ENCODE data around the gene ARID1A. TPM values are rescaled to one million over a fixed set of nuclear protein-coding genes. Genes with fewer than 3 reads are reported as not detected.

ARID1A gene
- total RNA-seq, 1 donor from 2014 or later, result 142 TPM

DNA sequence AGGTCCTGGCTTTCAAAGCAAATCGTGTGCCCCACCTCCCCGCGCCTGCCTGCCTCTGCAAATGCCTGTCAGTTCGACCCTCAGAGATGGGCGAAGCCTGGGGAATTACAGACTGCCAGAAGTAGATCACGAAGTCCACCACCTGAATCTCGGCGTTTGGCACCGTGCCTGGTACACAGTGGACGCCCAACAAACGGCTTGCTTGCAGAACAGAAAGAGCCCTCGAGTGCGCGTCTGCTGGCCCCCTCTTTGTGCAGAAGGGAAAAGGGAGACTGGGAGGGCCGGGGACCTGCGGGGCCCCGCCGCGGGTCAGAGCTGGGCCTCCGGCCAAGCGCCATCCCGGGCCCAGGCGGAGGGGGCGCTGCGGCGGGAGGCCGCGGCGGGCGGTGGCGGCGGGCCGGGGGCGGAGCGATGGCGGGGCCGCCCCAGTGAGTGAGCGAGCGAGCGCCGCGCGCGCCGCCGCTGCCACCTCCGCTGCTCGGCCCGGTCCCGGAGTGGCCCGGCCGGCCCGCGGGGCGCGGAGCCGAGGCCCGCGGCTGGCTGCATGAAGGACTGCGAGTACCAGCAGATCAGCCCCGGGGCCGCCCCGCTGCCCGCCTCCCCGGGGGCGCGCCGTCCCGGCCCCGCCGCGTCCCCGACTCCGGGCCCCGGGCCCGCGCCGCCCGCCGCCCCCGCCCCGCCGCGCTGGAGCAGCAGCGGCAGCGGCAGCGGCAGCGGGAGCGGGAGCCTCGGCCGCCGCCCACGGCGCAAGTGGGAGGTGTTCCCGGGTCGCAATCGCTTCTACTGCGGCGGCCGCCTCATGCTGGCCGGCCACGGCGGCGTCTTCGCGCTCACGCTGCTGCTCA is 130.7 kb downstream of the ARID1A start, which contains the start of gene ZDHHC18:
Gene ZDHHC18 (plus strand): TSS at position 428 of the 845 bp plus-strand sequence. CDS start 117 bp downstream, at position 545.
- peaks cover 49% of the 10 kb centered on the region for H3K4me1 Mint-ChIP-seq
- H3K27ac Mint-ChIP-seq, result peak within 1 kb of the TSS; percentile 80
- ChIA-PET POLR2A (interaction anchor here (0.6 to 1.0 kb wide), 4 partner anchors 38 to 134 kb away, joined by 3 to 4 read pairs (median 3); no protein-coding TSS in a partner anchor), CTCF (interaction anchor here (0.6 to 1.8 kb wide), 5 partner anchors 17 to 225 kb away, joined by 3 to 4 read pairs (median 3); no protein-coding TSS in a partner anchor)
- H3K36me3 Mint-ChIP-seq (ENCODE audit: low read depth), result peaks cover 13% of the 10 kb centered on the region
- peak within 1 kb of the TSS; percentile 90 for H3K4me3 Mint-ChIP-seq
- no peaks in the 10 kb centered on the region for H3K27me3 Mint-ChIP-seq
- intact Hi-C loops (cut with micrococcal nuclease), result no loop called here
- peak; percentile 92 for ATAC-seq (ENCODE audit: low read depth)
- H3K9me3 Mint-ChIP-seq, result no peaks in the 10 kb centered on the region
- TF ChIP-seq, protein P1, sequence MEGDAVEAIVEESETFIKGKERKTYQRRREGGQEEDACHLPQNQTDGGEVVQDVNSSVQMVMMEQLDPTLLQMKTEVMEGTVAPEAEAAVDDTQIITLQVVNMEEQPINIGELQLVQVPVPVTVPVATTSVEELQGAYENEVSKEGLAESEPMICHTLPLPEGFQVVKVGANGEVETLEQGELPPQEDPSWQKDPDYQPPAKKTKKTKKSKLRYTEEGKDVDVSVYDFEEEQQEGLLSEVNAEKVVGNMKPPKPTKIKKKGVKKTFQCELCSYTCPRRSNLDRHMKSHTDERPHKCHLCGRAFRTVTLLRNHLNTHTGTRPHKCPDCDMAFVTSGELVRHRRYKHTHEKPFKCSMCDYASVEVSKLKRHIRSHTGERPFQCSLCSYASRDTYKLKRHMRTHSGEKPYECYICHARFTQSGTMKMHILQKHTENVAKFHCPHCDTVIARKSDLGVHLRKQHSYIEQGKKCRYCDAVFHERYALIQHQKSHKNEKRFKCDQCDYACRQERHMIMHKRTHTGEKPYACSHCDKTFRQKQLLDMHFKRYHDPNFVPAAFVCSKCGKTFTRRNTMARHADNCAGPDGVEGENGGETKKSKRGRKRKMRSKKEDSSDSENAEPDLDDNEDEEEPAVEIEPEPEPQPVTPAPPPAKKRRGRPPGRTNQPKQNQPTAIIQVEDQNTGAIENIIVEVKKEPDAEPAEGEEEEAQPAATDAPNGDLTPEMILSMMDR (IDR thresholded peaks at IDR 0.05), result no peak
- peak; percentile 79 for DNase-seq

DNA sequence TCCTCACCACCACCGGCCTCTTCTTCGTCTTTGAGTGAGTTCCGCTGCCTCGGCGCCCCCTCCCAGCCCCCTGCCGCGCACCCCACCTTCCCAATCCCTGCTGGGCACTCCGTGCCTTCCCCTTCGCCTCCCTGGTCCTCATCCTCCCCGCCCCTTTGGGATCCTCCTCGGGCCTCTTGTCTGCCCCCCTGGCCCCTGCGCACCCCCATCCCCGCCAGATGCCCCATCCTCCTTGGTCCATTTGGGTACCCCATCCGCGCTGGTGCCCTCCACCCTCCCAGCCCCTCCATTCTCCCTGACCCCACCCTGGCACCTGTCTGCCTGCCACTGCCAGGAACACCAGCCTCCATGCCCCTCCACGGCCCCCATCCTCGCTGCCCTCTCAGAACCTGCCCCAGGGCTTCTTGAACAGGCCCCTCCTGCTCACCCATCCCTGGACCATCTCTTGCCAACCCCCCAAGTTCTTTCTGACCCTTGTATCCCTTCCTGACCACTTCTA is 131.3 kb downstream of the ARID1A start:
- POLR2A ChIA-PET, result interaction anchor here (1.0 kb wide), 1 partner anchor 38 kb away, joined by 3 read pairs; no protein-coding TSS in a partner anchor
- H3K4me1 Mint-ChIP-seq, result peaks cover 52% of the 10 kb centered on the region
- TF ChIP-seq, protein P1 (IDR thresholded peaks at IDR 0.05), result no peak
- no peaks in the 10 kb centered on the region for H3K9me3 Mint-ChIP-seq
- intact Hi-C loops (cut with micrococcal nuclease), result no loop called here
- H3K27ac Mint-ChIP-seq, result peak overlapping the region; percentile 80
- H3K36me3 Mint-ChIP-seq (ENCODE audit: low read depth), result peaks cover 19% of the 10 kb centered on the region
- ATAC-seq (ENCODE audit: low read depth), result no peak
- peak overlapping the region; percentile 86 for H3K4me3 Mint-ChIP-seq
- H3K27me3 Mint-ChIP-seq, result no peaks in the 10 kb centered on the region
- DNase-seq, result no peak
- CTCF ChIA-PET, result interaction anchor here (1.3 kb wide), 1 partner anchor 17 kb away, joined by 4 read pairs; no protein-coding TSS in a partner anchor

DNA sequence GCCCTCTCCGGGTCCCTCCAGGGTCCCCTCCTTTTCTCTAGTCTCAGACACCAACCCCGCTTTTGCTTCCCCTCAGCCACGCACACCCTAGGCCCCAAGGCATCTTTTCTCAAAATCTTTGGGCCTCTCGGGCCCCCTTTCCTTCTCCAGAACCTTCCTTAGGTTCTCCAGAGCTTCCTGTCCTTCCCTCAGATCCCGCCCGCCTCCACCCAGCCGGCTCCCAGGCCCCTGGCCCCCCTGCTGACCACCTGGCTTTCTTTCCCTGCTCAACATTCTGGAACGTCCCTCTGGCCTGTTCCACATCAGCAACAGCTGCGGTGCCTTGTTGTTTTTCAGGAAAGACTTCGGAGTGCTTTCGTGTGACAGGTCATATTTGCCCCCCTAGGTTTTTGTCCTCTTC is 131.8 kb downstream of the ARID1A start:
- peak overlapping the region; percentile 80 for H3K27ac Mint-ChIP-seq
- H3K27me3 Mint-ChIP-seq, result no peaks in the 10 kb centered on the region
- CTCF ChIA-PET, result interaction anchor here (1.3 kb wide), 1 partner anchor 18 kb away, joined by 4 read pairs; no protein-coding TSS in a partner anchor
- H3K36me3 Mint-ChIP-seq (ENCODE audit: low read depth), result peaks cover 24% of the 10 kb centered on the region
- TF ChIP-seq, protein P1 (IDR thresholded peaks at IDR 0.05), result no peak
- intact Hi-C loops (cut with micrococcal nuclease), result loop anchor here (1.0 kb wide), 1 partner anchor 12 kb away; no protein-coding TSS in a partner anchor
- DNase-seq (no peak), ATAC-seq (ENCODE audit: low read depth) (no peak)
- POLR2A ChIA-PET, result interaction anchor here (1.3 to 1.8 kb wide), 2 partner anchors 8 to 11 kb away, joined by 4 to 10 read pairs; no protein-coding TSS in a partner anchor
- H3K9me3 Mint-ChIP-seq, result no peaks in the 10 kb centered on the region
- peaks cover 55% of the 10 kb centered on the region for H3K4me1 Mint-ChIP-seq
- H3K4me3 Mint-ChIP-seq, result peak overlapping the region; percentile 86

DNA sequence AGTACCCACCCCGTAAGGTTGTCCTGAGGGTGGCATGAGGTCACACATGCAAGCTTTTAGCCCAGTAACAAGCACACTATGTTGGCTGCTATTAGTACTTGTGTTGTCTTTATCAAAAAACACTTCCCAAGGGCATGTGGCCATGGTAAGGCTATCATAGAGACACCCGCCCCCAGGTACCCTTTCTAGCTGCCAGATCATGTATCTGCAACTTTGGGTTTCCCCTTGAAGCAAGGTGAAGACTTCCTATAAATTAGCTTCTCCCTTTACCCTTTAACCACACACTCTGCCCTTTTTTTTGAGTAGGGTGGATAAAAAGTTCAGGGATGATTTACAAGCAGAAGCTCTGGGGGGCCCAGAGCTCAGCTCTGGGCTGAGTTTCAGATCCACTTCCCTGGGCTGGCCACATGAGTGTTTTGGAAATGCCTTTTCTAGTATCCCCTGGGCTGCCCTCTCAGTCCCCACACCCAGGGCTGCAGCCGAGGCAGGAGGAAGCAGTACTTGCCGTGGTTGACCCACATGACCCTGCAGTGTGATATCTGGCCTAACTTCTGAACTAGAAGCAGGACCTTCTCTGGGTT is 132.7 kb downstream of the ARID1A start:
- Mint-ChIP-seq H3K27ac (peak overlapping the region; percentile 80), H3K36me3 (ENCODE audit: low read depth) (peaks cover 28% of the 10 kb centered on the region), H3K4me1 (peaks cover 57% of the 10 kb centered on the region), H3K27me3 (no peaks in the 10 kb centered on the region), H3K9me3 (no peaks in the 10 kb centered on the region), H3K4me3 (peak overlapping the region; percentile 86)
- DNase-seq (no peak), ATAC-seq (ENCODE audit: low read depth) (no peak)
- POLR2A ChIA-PET, result interaction anchor here (0.7 to 1.8 kb wide), 6 partner anchors 9 to 286 kb away, joined by 3 to 10 read pairs (median 4); partner anchors contain the start of gene GPATCH3
- intact Hi-C loops (cut with micrococcal nuclease), result loop anchor here (1.0 kb wide), 1 partner anchor 11 kb away; no protein-coding TSS in a partner anchor
- CTCF ChIA-PET, result interaction anchor here (0.6 to 1.3 kb wide), 3 partner anchors 19 to 59 kb away, joined by 3 to 4 read pairs (median 3); no protein-coding TSS in a partner anchor
- TF ChIP-seq, protein P1 (IDR thresholded peaks at IDR 0.05), result no peak

All from activated B cell treated with CpG ODN at 0.5 μM for 24 hours (primary cell).